ENCODE data around the gene PDCD1. TPM values are rescaled to one million over a fixed set of nuclear protein-coding genes. Genes with fewer than 3 reads are reported as not detected.

The PDCD1 gene
- total and polyA plus RNA-seq, 10 of the 15 experiments (the other 5 are each of a cell fraction or from before 2014, with no cell fraction given) = 0.62 to 6.4 (median 2.9) TPM; not detected in 2

DNA sequence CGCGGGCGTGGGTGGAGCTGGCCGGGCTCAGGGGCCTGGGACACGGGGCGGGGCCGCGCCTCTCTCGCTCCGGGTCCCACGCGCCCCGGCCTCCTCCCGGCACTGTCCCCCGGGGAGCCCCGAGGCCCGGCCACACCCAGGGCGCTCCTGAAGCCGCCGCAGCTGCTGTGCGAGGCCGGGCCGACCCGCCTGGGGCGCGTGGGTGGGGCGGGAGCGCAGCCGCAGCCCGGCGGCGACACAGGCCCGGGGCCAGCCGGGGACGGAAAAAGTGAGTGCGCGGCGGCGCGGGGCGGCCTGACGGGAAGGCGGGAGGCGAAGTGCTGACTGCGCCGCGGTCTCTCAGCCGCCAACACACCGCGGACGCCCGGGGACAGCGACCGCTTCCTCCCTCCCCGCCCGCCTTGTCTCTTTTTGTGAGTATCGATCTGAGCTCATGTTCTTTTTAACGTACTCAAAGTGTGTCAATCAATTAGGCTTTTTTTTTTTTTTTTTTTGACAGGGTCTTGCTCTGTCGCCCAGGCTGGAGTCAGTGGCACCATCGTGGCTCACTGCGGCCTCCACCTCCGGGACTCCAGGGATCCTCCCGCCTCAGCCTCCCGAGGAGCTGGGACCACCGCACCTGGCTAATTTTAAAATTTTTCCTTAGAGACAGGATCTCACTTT lies 14.5 kb downstream of the PDCD1 start (continued):
- TF ChIP-seq NR2C1 (IDR thresholded peaks at IDR 0.05) = peak; percentile 33; the same call in 1 of the 2 replicates
- peak; percentile 44 for TF ChIP-seq EED (IDR thresholded peaks at IDR 0.05; ENCODE audit: low read depth)
- TF ChIP-seq ZZZ3 (IDR thresholded peaks at IDR 0.05; ENCODE audit: control insufficient read depth, insufficient read length, low read depth) = no peak
- no peak for TF ChIP-seq RAD21 (IDR thresholded peaks at IDR 0.05; ENCODE audit: insufficient read depth, low read depth, low read length)
- peak; percentile 96 for TF ChIP-seq DPF2 (IDR thresholded peaks at IDR 0.05)
- 0 out of 2 replicates have a peak, but pooled peaks have one; percentile 51 for TF ChIP-seq NBN (IDR thresholded peaks at IDR 0.05)
- 0 out of 2 replicates have a peak, but pooled peaks have one; percentile 19 for TF ChIP-seq BCL11A (IDR thresholded peaks at IDR 0.05; ENCODE audit: low read depth, low read length)
- TF ChIP-seq POLR2A (IDR thresholded peaks at IDR 0.05; ENCODE audit: low read depth, low read length) = peak; percentile 67
- TF ChIP-seq BACH1 (IDR thresholded peaks at IDR 0.05; ENCODE audit: borderline replicate concordance) = peak; percentile 91
- TF ChIP-seq SPI1 (IDR thresholded peaks at IDR 0.05; ENCODE audit: borderline replicate concordance, insufficient read depth, low read depth, low read length) = 0 out of 2 replicates have a peak, but pooled peaks have one; percentile 45
- peak; percentile 65; the same call in 1 of the 2 replicates for TF ChIP-seq ZNF384 (IDR thresholded peaks at IDR 0.05; ENCODE audit: borderline replicate concordance, low read depth, low read length)
- TF ChIP-seq SRF (IDR thresholded peaks at IDR 0.05; ENCODE audit: low read depth in 2 of 2, low read length in 2 of 2) = 0 out of 4 replicates have a peak, but pooled peaks of 1 of the 2 experiments have one; percentile 12
- TF ChIP-seq, protein P1, sequence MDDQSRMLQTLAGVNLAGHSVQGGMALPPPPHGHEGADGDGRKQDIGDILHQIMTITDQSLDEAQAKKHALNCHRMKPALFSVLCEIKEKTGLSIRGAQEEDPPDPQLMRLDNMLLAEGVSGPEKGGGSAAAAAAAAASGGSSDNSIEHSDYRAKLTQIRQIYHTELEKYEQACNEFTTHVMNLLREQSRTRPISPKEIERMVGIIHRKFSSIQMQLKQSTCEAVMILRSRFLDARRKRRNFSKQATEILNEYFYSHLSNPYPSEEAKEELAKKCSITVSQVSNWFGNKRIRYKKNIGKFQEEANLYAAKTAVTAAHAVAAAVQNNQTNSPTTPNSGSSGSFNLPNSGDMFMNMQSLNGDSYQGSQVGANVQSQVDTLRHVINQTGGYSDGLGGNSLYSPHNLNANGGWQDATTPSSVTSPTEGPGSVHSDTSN (IDR thresholded peaks at IDR 0.05; ENCODE audit: insufficient replicate concordance, low read depth, low read length) = peak; percentile 70
- TF ChIP-seq, protein P2, sequence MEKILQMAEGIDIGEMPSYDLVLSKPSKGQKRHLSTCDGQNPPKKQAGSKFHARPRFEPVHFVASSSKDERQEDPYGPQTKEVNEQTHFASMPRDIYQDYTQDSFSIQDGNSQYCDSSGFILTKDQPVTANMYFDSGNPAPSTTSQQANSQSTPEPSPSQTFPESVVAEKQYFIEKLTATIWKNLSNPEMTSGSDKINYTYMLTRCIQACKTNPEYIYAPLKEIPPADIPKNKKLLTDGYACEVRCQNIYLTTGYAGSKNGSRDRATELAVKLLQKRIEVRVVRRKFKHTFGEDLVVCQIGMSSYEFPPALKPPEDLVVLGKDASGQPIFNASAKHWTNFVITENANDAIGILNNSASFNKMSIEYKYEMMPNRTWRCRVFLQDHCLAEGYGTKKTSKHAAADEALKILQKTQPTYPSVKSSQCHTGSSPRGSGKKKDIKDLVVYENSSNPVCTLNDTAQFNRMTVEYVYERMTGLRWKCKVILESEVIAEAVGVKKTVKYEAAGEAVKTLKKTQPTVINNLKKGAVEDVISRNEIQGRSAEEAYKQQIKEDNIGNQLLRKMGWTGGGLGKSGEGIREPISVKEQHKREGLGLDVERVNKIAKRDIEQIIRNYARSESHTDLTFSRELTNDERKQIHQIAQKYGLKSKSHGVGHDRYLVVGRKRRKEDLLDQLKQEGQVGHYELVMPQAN (conservative IDR thresholded peaks at IDR 0.05) = peak; percentile 53; the same call in 1 of the 2 replicates
- TF ChIP-seq EGR1 (IDR thresholded peaks at IDR 0.05; ENCODE audit: borderline replicate concordance in 1 of 2, low read depth in 2 of 2, low read length in 2 of 2) = peak in 1 of 2 experiments; percentile 89; a peak in 2 of 3 replicates
- peak; percentile 44; the same call in 1 of the 2 replicates for TF ChIP-seq JUND (IDR thresholded peaks at IDR 0.05; ENCODE audit: low read depth, low read length)
- no peak for TF ChIP-seq FOXM1 (IDR thresholded peaks at IDR 0.05; ENCODE audit: low read depth, low read length)
- TF ChIP-seq, protein P3, sequence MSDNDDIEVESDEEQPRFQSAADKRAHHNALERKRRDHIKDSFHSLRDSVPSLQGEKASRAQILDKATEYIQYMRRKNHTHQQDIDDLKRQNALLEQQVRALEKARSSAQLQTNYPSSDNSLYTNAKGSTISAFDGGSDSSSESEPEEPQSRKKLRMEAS (IDR thresholded peaks at IDR 0.05; ENCODE audit: low read depth, low read length) = peak; percentile 47; the same call in 1 of the 2 replicates
- TF ChIP-seq, protein P4, sequence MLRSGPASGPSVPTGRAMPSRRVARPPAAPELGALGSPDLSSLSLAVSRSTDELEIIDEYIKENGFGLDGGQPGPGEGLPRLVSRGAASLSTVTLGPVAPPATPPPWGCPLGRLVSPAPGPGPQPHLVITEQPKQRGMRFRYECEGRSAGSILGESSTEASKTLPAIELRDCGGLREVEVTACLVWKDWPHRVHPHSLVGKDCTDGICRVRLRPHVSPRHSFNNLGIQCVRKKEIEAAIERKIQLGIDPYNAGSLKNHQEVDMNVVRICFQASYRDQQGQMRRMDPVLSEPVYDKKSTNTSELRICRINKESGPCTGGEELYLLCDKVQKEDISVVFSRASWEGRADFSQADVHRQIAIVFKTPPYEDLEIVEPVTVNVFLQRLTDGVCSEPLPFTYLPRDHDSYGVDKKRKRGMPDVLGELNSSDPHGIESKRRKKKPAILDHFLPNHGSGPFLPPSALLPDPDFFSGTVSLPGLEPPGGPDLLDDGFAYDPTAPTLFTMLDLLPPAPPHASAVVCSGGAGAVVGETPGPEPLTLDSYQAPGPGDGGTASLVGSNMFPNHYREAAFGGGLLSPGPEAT (IDR thresholded peaks at IDR 0.05; ENCODE audit: low read depth) = 0 out of 2 replicates have a peak, but pooled peaks have one; percentile 27
- peak; percentile 22; the same call in 1 of the 3 replicates for TF ChIP-seq POU2F2 (IDR thresholded peaks at IDR 0.05; ENCODE audit: borderline replicate concordance, low read depth, low read length)
- peak; percentile 81 for TF ChIP-seq NR2F1 (conservative IDR thresholded peaks at IDR 0.05)
